ENCODE data around the gene IGSF22. TPM values are rescaled to one million over a fixed set of nuclear protein-coding genes. Genes with fewer than 3 reads are reported as not detected.

The IGSF22 gene
- total and polyA plus RNA-seq, 2 of the 8 experiments (the other 6 are each of a cell fraction or from before 2014, with no cell fraction given): 0.14 TPM; not detected in 1

GRCh38 chr11:18706330-18707243, 19.4 kb downstream of the IGSF22 start:
- H3K23ac ChIP-seq (ENCODE audit: insufficient read length): no peak overlapping the region
- no peak overlapping the region for H2BK20ac ChIP-seq (ENCODE audit: low read length)
- H3K56ac ChIP-seq (replicated peaks; ENCODE audit: insufficient read length, low read depth, low read length): no peak overlapping the region
- H3K9ac ChIP-seq (replicated peaks in 1 of 4; ENCODE audit: extremely low read depth in 1 of 4, low read depth in 3 of 4, low read length in 3 of 4): no peak overlapping the region; a peak in 1 of 7 replicates
- ChIA-PET POLR2A (ENCODE audit: partially characterized antibody) (interaction anchor here (0.7 to 0.9 kb wide), 2 partner anchors 9 to 15 kb away, joined by 3 to 6 read pairs; no protein-coding TSS in a partner anchor), CTCF (ENCODE audit: partially characterized antibody) (interaction anchor here (0.6 to 2.6 kb wide), 9 partner anchors 14 to 591 kb away, joined by 3 to 14 read pairs (median 7); no protein-coding TSS in a partner anchor)
- no peak overlapping the region for H3K27ac ChIP-seq (ENCODE audit: low read depth, low read length)
- FAIRE-seq: no peak
- no peaks in the 10 kb centered on the region for H3K79me1 ChIP-seq (ENCODE audit: low read depth, low read length)
- H2AFZ ChIP-seq (ENCODE audit: low read length): no peak overlapping the region
- H3K4me2 ChIP-seq (ENCODE audit: insufficient read depth in 1 of 2, low read depth in 2 of 2, low read length in 2 of 2): peak overlapping the region; percentile 53 to 89; a peak in 3 of 4 replicates
- H3K9me3 ChIP-seq (ENCODE audit: insufficient read depth in 2 of 2, low read depth in 1 of 2, low read length in 1 of 2): no peaks in the 10 kb centered on the region
- no peak overlapping the region for H2BK5ac ChIP-seq (ENCODE audit: low read depth, low read length)
- H4K91ac ChIP-seq (replicated peaks; ENCODE audit: insufficient read length, low read length): no peak overlapping the region
- H3K23me2 ChIP-seq (ENCODE audit: low read depth, low read length): peaks cover 6% of the 10 kb centered on the region; the same call in 1 of the 2 replicates
- H3K14ac ChIP-seq (ENCODE audit: insufficient read length): no peak overlapping the region
- H2BK12ac ChIP-seq (ENCODE audit: low read depth, low read length): no peak overlapping the region
- no peak overlapping the region; the same call in 1 of the 2 replicates for H3K18ac ChIP-seq (ENCODE audit: extremely low read depth, low read length)
- no peak for DNase-seq (ENCODE audit: low read depth in 1 of 2, low spot score in 2 of 2)
- H3K4me1 ChIP-seq (replicated peaks in 1 of 4; ENCODE audit: control insufficient read depth in 3 of 4, insufficient read depth in 4 of 4, low read length in 3 of 4): no peaks in the 10 kb centered on the region
- 78% methylated on average over 31 of the region's 34 CpGs; no CpG with 5 or more reads in 1 of the 2 experiments for WGBS, 2 experiments (ENCODE audit: extremely low coverage in 1 of 2, insufficient coverage in 1 of 2, insufficient read length in 1 of 2, insufficient replicate concordance in 2 of 2, low coverage in 1 of 2, low lambda C conversion rate in 2 of 2, missing lambda C conversion rate in 1 of 2)
- no peak overlapping the region for H2AK5ac ChIP-seq (ENCODE audit: low read depth, low read length)
- no peaks in the 10 kb centered on the region for H4K20me1 ChIP-seq (replicated peaks in 1 of 2; ENCODE audit: control insufficient read depth in 1 of 2, insufficient read depth in 2 of 2, low read length in 2 of 2)
- TF ChIP-seq TAF1 (IDR thresholded peaks at IDR 0.05; ENCODE audit: low read depth, low read length) (peak; percentile 46; the same call in 1 of the 2 replicates), CREB1 (IDR thresholded peaks at IDR 0.05) (peak; percentile 62), SIX5 (IDR thresholded peaks at IDR 0.05; ENCODE audit: low read depth, low read length) (no peak)
- H3K4me3 ChIP-seq (ENCODE audit: extremely low read depth in 1 of 4, insufficient read depth in 2 of 4, low read depth in 3 of 4, low read length in 4 of 4): peak overlapping the region in 3 of 4 experiments; percentile 32 to 55 (median 35); a peak in 7 of 8 replicates
- peaks cover 0 to 2% (median 0%) of the 10 kb centered on the region in 4 experiments; a peak in 3 of 7 replicates for H3K27me3 ChIP-seq (replicated peaks in 1 of 4; ENCODE audit: control insufficient read depth in 3 of 4, extremely low read depth in 1 of 4, insufficient read depth in 3 of 4, low read length in 3 of 4)
- no peak overlapping the region for H4K5ac ChIP-seq (ENCODE audit: insufficient read length, low read depth, low read length)
- no peaks in the 10 kb centered on the region for H3K79me2 ChIP-seq (ENCODE audit: control insufficient read depth in 1 of 2, insufficient read depth in 2 of 2, low read length in 2 of 2)
- no peak overlapping the region for H3K4ac ChIP-seq (replicated peaks; ENCODE audit: insufficient read length, low read depth, low read length)
- H2BK15ac ChIP-seq (ENCODE audit: low read length): no peak overlapping the region
- H4K8ac ChIP-seq (ENCODE audit: extremely low read depth, insufficient read depth, low read length): no peak overlapping the region
- no peak overlapping the region for H2BK120ac ChIP-seq (replicated peaks; ENCODE audit: low read depth, low read length)
- H3K36me3 ChIP-seq (ENCODE audit: control insufficient read depth in 2 of 4, insufficient read depth in 4 of 4, low read length in 3 of 4): no peaks in the 10 kb centered on the region
